GM19351 (cell line): ENCODE measurements around the gene TMEM184A.

Source experiments
- ATAC-seq: cut with Tn5 transposase; IDR thresholded peaks from one replicate; pipeline ENCODE4 v1.9.1; 2021; ENCODE audit warnings: mild to moderate bottlenecking, moderate library complexity; ENCODE audit not compliant: unreplicated experiment

The TMEM184A gene

GRCh38 chr7:1569016-1569415 lies 13.0 kb upstream of the TMEM184A start:
- no peak for ATAC-seq

GRCh38 chr7:1567896-1568510 lies 12.0 kb upstream of the TMEM184A start:
- no peak for ATAC-seq

- ATAC-seq = no peak
These were observed 11.2 kb upstream of the TMEM184A start for GRCh38 chr7:1567049-1567771.

GRCh38 chr7:1566687-1567048 lies 10.7 kb upstream of the TMEM184A start:
- no peak for ATAC-seq

GRCh38 chr7:1564603-1565022 lies 8.6 kb upstream of the TMEM184A start:
- no peak for ATAC-seq

GRCh38 chr7:1563981-1564602 lies 8.1 kb upstream of the TMEM184A start:
- ATAC-seq = no peak

GRCh38 chr7:1562597-1563051 lies 6.6 kb upstream of the TMEM184A start:
- ATAC-seq = no peak

GRCh38 chr7:1562116-1562515 lies 6.1 kb upstream of the TMEM184A start:
- ATAC-seq = no peak

GRCh38 chr7:1561036-1561940 lies 5.3 kb upstream of the TMEM184A start:
- no peak for ATAC-seq

GRCh38 chr7:1560620-1561031 lies 4.6 kb upstream of the TMEM184A start:
- ATAC-seq = no peak

- ATAC-seq = no peak
These were observed 3.9 kb upstream of the TMEM184A start for GRCh38 chr7:1559626-1560590.

GRCh38 chr7:1558841-1559625 lies 3.0 kb upstream of the TMEM184A start:
- no peak for ATAC-seq

GRCh38 chr7:1558181-1558811 lies 2.3 kb upstream of the TMEM184A start:
- ATAC-seq = no peak

- no peak for ATAC-seq
These were observed 1.8 kb upstream of the TMEM184A start for GRCh38 chr7:1557771-1558170.

GRCh38 chr7:1557006-1557405 lies 1.0 kb upstream of the TMEM184A start:
- no peak for ATAC-seq

- ATAC-seq = no peak
These were observed 776 bp downstream of the TMEM184A start for GRCh38 chr7:1555046-1555812.

GRCh38 chr7:1554333-1555045 lies 1.5 kb downstream of the TMEM184A start:
- ATAC-seq = no peak
